ENCODE measurements around the gene OR2A1. TPM values are rescaled to one million over a fixed set of nuclear protein-coding genes. Genes with fewer than 3 reads are reported as not detected.
"Not testable (repeated sequence)": the region's sequence is repeated elsewhere in the genome, so short reads cannot be mapped to it uniquely, and the experiment has no call there.

The OR2A1 gene
- polyA plus RNA-seq, 5 donors: 0.67 to 1.5 (median 1.4) TPM

DNA sequence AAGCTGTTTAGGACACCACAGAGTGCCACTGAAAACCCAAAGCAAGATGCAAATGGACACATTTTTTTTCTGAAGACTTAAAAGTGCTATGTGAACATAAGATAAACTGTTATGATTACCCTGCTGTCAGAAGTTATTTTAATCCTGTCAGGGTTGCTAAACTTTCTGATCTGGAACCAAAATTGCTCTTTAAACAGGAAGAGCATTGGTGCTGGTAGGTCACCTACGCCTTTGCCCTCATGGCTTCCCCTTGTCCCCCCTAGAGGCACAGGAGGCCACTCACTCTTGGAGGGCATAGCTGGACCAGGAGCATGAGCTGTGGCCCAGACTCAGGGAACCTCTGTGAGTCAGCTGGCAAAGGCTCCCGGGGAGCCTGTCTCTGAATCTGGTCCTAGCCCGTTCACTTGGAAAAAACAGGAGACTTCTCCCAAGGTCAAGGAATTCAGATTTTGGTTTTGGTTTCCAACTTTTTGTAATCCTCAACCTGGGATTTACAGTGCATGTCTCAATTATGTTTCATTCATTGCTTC, 9.5 kb downstream of the OR2A1 start:
- peak; percentile 6 to 23 for DNase-seq

DNA sequence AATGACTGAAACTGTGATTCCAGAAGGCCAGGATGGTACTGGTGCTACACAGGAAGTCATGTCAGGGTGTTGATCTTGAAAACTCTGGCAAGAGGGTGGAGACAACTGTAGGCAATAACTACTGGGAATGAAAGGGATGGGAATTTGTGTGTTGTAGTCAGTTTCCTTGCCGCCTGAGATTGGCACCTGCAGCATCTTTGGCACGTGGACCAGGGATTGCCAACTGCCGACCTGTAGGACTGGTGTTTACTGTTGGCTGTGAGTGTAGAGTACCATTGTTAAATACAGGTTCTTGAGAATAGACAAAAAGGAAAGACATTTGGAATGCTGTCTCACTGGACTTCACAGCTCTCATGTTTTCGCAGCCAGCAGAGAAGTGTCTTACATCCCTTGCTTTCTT, 11.1 kb downstream of the OR2A1 start:
- not testable (repeated sequence) for DNase-seq

DNA sequence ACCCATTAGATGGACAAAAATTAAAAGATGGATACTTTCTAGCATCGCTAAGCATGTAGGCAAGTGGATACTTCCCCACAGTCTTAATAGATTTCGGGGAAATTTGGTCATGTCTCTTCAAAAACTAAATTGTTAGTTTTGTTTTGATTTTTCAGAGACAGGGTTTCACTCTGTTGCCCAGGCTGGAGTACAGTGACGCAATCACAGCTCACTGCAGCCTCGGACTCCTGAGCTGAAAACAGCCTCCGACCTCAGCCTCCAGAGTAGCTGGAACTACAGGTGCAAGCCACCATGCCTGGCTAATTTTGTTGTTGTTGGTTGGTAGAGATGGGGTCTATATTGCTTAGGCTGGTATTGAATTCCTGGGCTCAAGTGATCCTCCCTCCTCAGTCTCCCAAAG, 13.6 kb downstream of the OR2A1 start:
- DNase-seq: not testable (repeated sequence)

DNA sequence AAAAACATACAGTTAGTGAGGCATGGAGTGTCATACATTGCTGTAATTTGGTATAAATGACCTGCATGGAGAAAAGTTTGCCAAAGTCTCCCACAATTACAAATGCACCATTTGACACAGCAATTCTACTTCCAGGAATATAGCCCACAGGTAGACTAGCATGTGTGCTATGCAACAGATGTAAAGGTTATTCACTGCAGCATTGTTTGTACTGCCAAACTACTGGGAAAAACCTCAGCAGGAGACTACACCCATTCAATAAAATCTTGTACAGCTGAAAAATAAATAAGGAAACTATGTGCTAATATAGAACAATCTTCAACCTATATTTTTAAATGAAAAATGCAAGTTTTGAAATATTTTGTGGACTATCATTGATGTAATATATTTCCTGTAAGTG, 17.8 kb downstream of the OR2A1 start:
- DNase-seq: not testable (repeated sequence)

DNA sequence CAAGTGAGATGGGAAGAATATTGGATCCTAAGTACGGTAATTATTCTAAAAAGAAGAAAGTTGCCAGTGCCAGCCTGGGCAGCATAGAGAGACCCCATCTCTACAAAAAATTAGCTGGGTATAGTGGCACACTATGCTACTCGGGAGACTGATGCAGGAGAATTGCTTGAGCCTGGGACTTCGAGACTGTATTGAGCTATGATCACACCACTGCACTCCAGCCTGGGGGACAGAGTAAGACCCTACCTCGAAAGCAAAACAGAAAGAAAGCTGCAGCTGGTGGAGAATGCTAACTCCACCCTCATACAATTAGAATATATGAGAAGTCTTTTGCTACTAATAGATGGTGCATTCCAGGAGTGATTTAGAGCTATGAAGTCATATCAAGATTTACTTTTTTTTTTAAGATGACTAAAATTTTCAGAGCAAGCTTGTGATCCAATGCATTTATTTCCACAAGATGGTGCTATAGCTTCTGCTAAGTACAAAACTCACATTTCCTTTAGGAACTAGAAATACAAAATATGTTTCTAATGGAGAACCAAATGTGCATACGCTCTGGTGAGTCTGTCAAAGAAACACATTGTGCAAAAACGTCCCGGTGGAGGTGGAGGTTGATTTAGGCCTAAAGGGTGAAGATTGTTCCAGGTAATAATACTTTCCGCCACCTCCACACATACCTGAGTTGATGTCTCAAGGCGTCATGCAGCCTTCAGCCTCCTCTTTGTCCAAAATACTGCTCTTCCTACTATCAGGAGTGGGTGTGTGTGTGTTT, 19.2 kb downstream of the OR2A1 start:
- DNase-seq: not testable (repeated sequence)

DNA sequence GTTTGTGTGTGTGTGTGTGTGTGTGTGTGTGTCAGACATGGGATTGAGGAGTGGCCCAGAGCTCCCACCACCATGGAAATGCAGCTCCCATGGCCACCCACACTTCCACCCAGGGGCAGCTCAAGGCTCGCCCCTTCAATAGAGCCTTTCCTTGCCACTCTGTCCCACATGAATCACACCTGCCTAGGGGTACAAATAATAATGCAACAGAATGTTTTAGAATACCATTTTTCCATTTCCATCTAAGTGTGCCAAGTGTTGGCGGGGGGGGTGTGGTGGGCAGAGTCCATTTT, 19.7 kb downstream of the OR2A1 start:
- DNase-seq: not testable (repeated sequence)

GRCh38 chr7:144348625-144349024, 36.4 kb downstream of the OR2A1 start:
- DNase-seq: not testable (repeated sequence)

GRCh38 chr7:144351667-144352066, 39.4 kb downstream of the OR2A1 start:
- DNase-seq: not testable (repeated sequence)

DNA sequence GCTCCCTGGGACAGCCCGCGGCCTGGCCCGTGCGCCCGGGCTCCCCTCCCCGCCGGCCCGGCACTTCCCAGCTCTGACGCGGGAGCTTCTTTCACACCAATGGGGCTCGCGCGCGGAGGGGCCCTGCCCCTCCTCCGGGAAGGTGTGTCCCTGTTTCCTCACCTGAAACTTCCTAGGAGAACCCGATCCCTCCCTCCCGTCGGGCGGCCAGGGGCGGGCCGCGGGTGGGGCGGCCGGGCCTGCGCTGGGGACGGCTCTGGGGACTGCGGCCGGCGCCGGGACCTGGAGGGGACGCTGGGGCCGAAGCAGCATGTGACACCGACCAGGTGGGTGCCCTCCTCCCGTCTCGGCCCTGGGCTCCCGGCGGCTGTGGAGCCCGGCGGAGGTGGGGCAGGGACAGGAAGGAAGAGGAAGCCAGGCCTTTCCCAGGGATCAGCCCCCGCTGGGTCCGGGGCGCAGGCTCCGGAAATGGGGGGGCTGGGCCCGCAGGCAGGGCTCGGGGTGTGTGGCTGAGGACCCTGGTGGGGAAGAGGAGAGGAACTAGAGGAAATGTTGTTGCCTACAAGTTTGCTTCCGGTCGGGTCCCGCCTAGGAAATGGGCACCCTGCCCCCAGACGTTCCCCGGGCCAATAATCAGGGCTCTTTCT, 43.1 kb downstream of the OR2A1 start, which contains the start of gene ARHGEF5:
ARHGEF5 (plus strand) TSS at position 227 of the 647 bp plus-strand sequence. CDS start 7,268 bp downstream, outside the sequence.
- DNase-seq: not testable (repeated sequence)

GRCh38 chr7:144356185-144356584, 44.0 kb downstream of the OR2A1 start:
- not testable (repeated sequence) for DNase-seq

GRCh38 chr7:144356860-144357259, 44.6 kb downstream of the OR2A1 start:
- DNase-seq: not testable (repeated sequence)

DNA sequence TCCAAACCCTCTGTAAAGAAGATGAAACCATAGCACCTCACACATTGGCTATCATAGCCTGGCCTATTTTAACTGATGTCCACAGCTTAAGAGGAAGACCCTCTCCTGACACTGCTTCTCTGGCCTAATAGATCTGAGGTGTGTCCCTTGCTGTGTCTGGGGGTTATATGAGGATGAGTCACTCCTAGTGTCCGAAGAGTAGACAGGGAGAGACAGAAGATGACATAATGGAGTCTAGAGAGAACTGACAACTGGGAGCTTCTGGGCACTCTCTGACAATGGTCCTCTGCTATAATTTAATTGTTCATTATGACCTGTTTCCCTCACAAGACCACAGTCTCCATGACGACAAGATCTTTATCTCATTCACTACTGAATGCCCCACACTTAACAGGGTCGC, 49.8 kb downstream of the OR2A1 start:
- DNase-seq: not testable (repeated sequence)

GRCh38 chr7:144365523-144365922, 53.3 kb downstream of the OR2A1 start:
- not testable (repeated sequence) for DNase-seq

- DNase-seq: not testable (repeated sequence)
Measured at GRCh38 chr7:144367250-144367649, 55.0 kb downstream of the OR2A1 start.

- not testable (repeated sequence) for DNase-seq
Measured at GRCh38 chr7:144369221-144369620, 57.0 kb downstream of the OR2A1 start.

Other genes starting within 250 kb of the OR2A1 start
- gene OR2A25, start 242.6 kb upstream of the OR2A1 start, polyA plus RNA-seq (ENCODE audit: insufficient read depth in 1 of 5, insufficient read length in 5 of 5, low replicate concordance in 1 of 5): under 1 TPM in 2 of 5 donors, not detected in 3; 0.06 to 0.12 TPM
- under 1 TPM in 3 of 5 donors, not detected in 2; 0.03 to 0.09 (median 0.04) TPM for gene OR2A12, start 226.1 kb upstream of the OR2A1 start, polyA plus RNA-seq (ENCODE audit: insufficient read depth in 1 of 5, insufficient read length in 5 of 5, low replicate concordance in 1 of 5)
- not detected for gene OR2A2, start 202.8 kb upstream of the OR2A1 start, polyA plus RNA-seq (ENCODE audit: insufficient read depth in 1 of 5, insufficient read length in 5 of 5, low replicate concordance in 1 of 5)
- gene OR2A14, start 189.2 kb upstream of the OR2A1 start, polyA plus RNA-seq (ENCODE audit: insufficient read depth in 1 of 5, insufficient read length in 5 of 5, low replicate concordance in 1 of 5): under 1 TPM in 1 of 5 donors, not detected in 4; 0.08 TPM
- gene CTAGE4, start 129.0 kb upstream of the OR2A1 start, polyA plus RNA-seq (ENCODE audit: insufficient read depth in 1 of 5, insufficient read length in 5 of 5, low replicate concordance in 1 of 5): 10 to 100 TPM in 1 of 5 donors, 1 to 10 TPM in 4; 1.3 to 19.4 (median 7.2) TPM
- gene ARHGEF35, start 116.6 kb upstream of the OR2A1 start, polyA plus RNA-seq (ENCODE audit: insufficient read depth in 1 of 5, insufficient read length in 5 of 5, low replicate concordance in 1 of 5): 10 to 100 TPM in 4 of 5 donors, 1 to 10 TPM in 1; 9.0 to 17.7 (median 15.8) TPM
- gene OR2A42, start 72.8 kb upstream of the OR2A1 start, polyA plus RNA-seq (ENCODE audit: insufficient read depth in 1 of 5, insufficient read length in 5 of 5, low replicate concordance in 1 of 5): 1 to 10 TPM; 1.9 to 5.2 (median 2.4) TPM
- 10 to 100 TPM in 4 of 5 donors, 1 to 10 TPM in 1; 9.3 to 26.0 (median 13.8) TPM for gene OR2A7, start 47.6 kb upstream of the OR2A1 start, polyA plus RNA-seq (ENCODE audit: insufficient read depth in 1 of 5, insufficient read length in 5 of 5, low replicate concordance in 1 of 5)
- 1 to 10 TPM; 3.8 to 9.6 (median 5.8) TPM for gene CTAGE8, start 43.1 kb upstream of the OR2A1 start, polyA plus RNA-seq (ENCODE audit: insufficient read depth in 1 of 5, insufficient read length in 5 of 5, low replicate concordance in 1 of 5)
- 10 to 100 TPM; 10.6 to 30.5 (median 20.3) TPM for gene ARHGEF5, start 43.0 kb downstream of the OR2A1 start, polyA plus RNA-seq (ENCODE audit: insufficient read depth in 1 of 5, insufficient read length in 5 of 5, low replicate concordance in 1 of 5)
- gene NOBOX, start 91.3 kb downstream of the OR2A1 start, polyA plus RNA-seq (ENCODE audit: insufficient read depth in 1 of 5, insufficient read length in 5 of 5, low replicate concordance in 1 of 5): not detected

All from right lung (tissue), 5 donors.